Stomach (tissue), 9 donors: Measurements from ENCODE around the gene LHB. TPM values are rescaled to one million over a fixed set of nuclear protein-coding genes. Genes with fewer than 3 reads are reported as not detected.
"Not testable (repeated sequence)": the region's sequence is repeated elsewhere in the genome, so short reads cannot be mapped to it uniquely, and the experiment has no call there.

Source experiments
- DNase-seq, 2 donors: peaks; one replicate each; pipeline versions ENCODE4 v3.0.0 to v3.0.0-alpha.2; 2013 to 2019
- H3K27ac ChIP-seq, 5 donors: fragments of 200-600 bp in 4 of 5; sonication (generic) in 4 of 5; one replicate each; pipeline ENCODE4 v1.5.1; 2013 to 2019; ENCODE audit warnings: mild to moderate bottlenecking in 1 of 5, moderate library complexity in 1 of 5
- H3K27me3 ChIP-seq, 3 donors: fragments of 200-600 bp; sonication (generic); one replicate each; pipeline ENCODE4 v1.5.1; 2017 to 2019; ENCODE audit warnings: mixed run types in 1 of 3
- H3K36me3 ChIP-seq, 4 donors: fragments of 200-600 bp; sonication (generic); 1 replicate in 3 of 4; 2 replicates in 1 of 4; pipeline ENCODE4 v1.5.1; 2016 to 2019
- H3K4me1 ChIP-seq, 4 donors: fragments of 200-600 bp; sonication (generic); one replicate each; pipeline ENCODE4 v1.5.1; 2016 to 2019
- H3K4me3 ChIP-seq, 4 donors: fragments of 200-600 bp; sonication (generic) in 3 of 4; one replicate each; pipeline ENCODE4 v1.5.1; 2016 to 2019; ENCODE audit warnings: mild to moderate bottlenecking in 1 of 4
- H3K9me3 ChIP-seq, 4 donors: fragments of 200-600 bp; sonication (generic); one replicate each; pipeline ENCODE4 v1.5.1; 2016 to 2019
- CTCF ChIP-seq, 7 experiments: fragments of 450-650 bp in 4 of 7; fragments of 200-600 bp in 3 of 7; sonication (generic) in 3 of 7; IDR thresholded peaks; one replicate each; pipeline ENCODE4 v1.5.1; 2016 to 2019; ENCODE audit warnings: antibody characterized with exemption in 7 of 7, control low read depth in 2 of 7, mild to moderate bottlenecking in 1 of 7
- EP300 ChIP-seq: sonication (generic); formaldehyde crosslinking; IDR thresholded peaks from one replicate; pipeline ENCODE4 v1.6.1; 2017; ENCODE audit warnings: antibody characterized with exemption
- POLR2A ChIP-seq, 4 donors: fragments of 450-650 bp; IDR thresholded peaks; one replicate each; pipeline ENCODE4 v1.6.1; 2016; ENCODE audit warnings: antibody characterized with exemption in 4 of 4, control low read depth in 2 of 4, mild to moderate bottlenecking in 1 of 4, moderate library complexity in 1 of 4
- POLR2AphosphoS5 ChIP-seq, 3 donors: sonication (generic); formaldehyde crosslinking; IDR thresholded peaks; one replicate each; pipeline ENCODE4 v1.6.1; 2016; ENCODE audit warnings: antibody characterized with exemption in 3 of 3
- WGBS, 5 donors: extraction: QIAGEN DNeasy Blood & Tissue Kit in 3 of 5; methylation state at CpG; one replicate each; pipeline versions ENCODE4 v1.1.5 to v1.1.7; 2013 to 2018; 5-methylcytosine and 5-hydroxymethylcytosine counted together
- intact Hi-C: fragments of 100-400 bp; cut with DNase I; formaldehyde crosslinking; loops from one replicate; pipeline ENCODE4 v1.15.1; 2023; ENCODE audit warnings: low total_unique reads
- polyA plus RNA-seq, 3 donors: library from polyadenylated mRNA; stranded (reverse); fragments of 200-250 nt; gene quantifications; one replicate each; pipeline ENCODE4 v1.2.3, GENCODE V29; 2013
- total RNA-seq, 5 donors: library from RNA; depleted of rRNA; stranded (reverse); fragments of >200 nt; gene quantifications; one replicate each; pipeline versions ENCODE4 v1.1.0 to v1.2.3, GENCODE V29; 2014 to 2016
- donor health status: healthy with polysubstance abuse.
- donor health status: Bipolar disorder and iron deficiency.
- donor health status: healthy.

The LHB gene
- total and polyA plus RNA-seq, 8 donors: 3.8 to 45.8 (median 24.4) TPM; not detected in 4

- no peak for TF ChIP-seq POLR2AphosphoS5 (IDR thresholded peaks at IDR 0.05)
- no peak for TF ChIP-seq CTCF (IDR thresholded peaks at IDR 0.05)
- no peak for TF ChIP-seq POLR2A (IDR thresholded peaks at IDR 0.05)
- no peak for TF ChIP-seq EP300
- Histone ChIP-seq H3K36me3 (peaks cover 0 to 13% (median 12%) of the 10 kb centered on the region in 4 donors), H3K9me3 (no peaks in the 10 kb centered on the region), H3K27ac (no peak overlapping the region), H3K4me1 (peaks cover 22 to 27% (median 25%) of the 10 kb centered on the region in 4 donors), H3K4me3 (no peak overlapping the region), H3K27me3 (peaks cover 0 to 46% (median 15%) of the 10 kb centered on the region in 3 donors)
- WGBS, 5 donors: 47 to 64% (median 50%) methylated on average over 11 of the region's 11 CpGs
- intact Hi-C loops: no loop called here
- peak in 1 of 2 donors; percentile 31 for DNase-seq
These were observed 3.5 kb upstream of the LHB start for GRCh38 chr19:49020342-49020741.

- TF ChIP-seq CTCF (IDR thresholded peaks at IDR 0.05): no peak
- no peak for TF ChIP-seq POLR2AphosphoS5 (IDR thresholded peaks at IDR 0.05)
- TF ChIP-seq EP300: no peak
- no peak for TF ChIP-seq POLR2A (IDR thresholded peaks at IDR 0.05)
- Histone ChIP-seq H3K9me3 (no peaks in the 10 kb centered on the region), H3K27ac (no peak overlapping the region), H3K36me3 (peaks cover 0 to 22% (median 21%) of the 10 kb centered on the region in 4 donors), H3K27me3 (peaks cover 0 to 46% (median 15%) of the 10 kb centered on the region in 3 donors), H3K4me3 (peak overlapping the region; percentile 49 to 62 (median 50)), H3K4me1 (peaks cover 22 to 27% (median 25%) of the 10 kb centered on the region in 4 donors)
- intact Hi-C loops: no loop called here
- 8 to 23% (median 11%) methylated on average over 14 to 41 of the region's 41 CpGs for WGBS, 5 donors
- peak; percentile 71 to 83 for DNase-seq
These were observed 2.5 kb upstream of the LHB start for GRCh38 chr19:49019242-49019932.

GRCh38 chr19:49018388-49019241 lies 1.7 kb upstream of the LHB start:
- H3K27ac ChIP-seq, intact Hi-C loops, H3K9me3 ChIP-seq: not testable (repeated sequence)
- DNase-seq: peak in 1 of 2 donors; percentile 48
- Histone ChIP-seq H3K4me3 (peak overlapping the region; percentile 49 to 62 (median 50)), H3K27me3 (peaks cover 0 to 46% (median 15%) of the 10 kb centered on the region in 3 donors), H3K4me1 (peaks cover 22 to 27% (median 25%) of the 10 kb centered on the region in 4 donors), H3K36me3 (peaks cover 0 to 30% (median 29%) of the 10 kb centered on the region in 4 donors)
- WGBS, 5 donors: 2 to 14% (median 5%) methylated on average over 27 to 50 of the region's 50 CpGs

GRCh38 chr19:49017666-49018351 lies 918 bp upstream of the LHB start:
- intact Hi-C loops: no loop called here
- H3K4me1 ChIP-seq: peaks cover 22 to 27% (median 25%) of the 10 kb centered on the region in 4 donors
- H3K9me3 ChIP-seq: no peaks in the 10 kb centered on the region
- WGBS, 5 donors: 0 to 1% (median 1%) methylated on average over 14 to 62 of the region's 62 CpGs
- DNase-seq: peak; percentile 53 to 82
- peak overlapping the region; percentile 49 to 62 (median 50) for H3K4me3 ChIP-seq
- peaks cover 0 to 46% (median 15%) of the 10 kb centered on the region in 3 donors for H3K27me3 ChIP-seq
- TF ChIP-seq CTCF (IDR thresholded peaks at IDR 0.05) (peak in 2 of 7 experiments; percentile 34 to 41), POLR2AphosphoS5 (IDR thresholded peaks at IDR 0.05) (peak in 1 of 3 donors; percentile 6), EP300 (no peak)
- peaks cover 0 to 38% (median 36%) of the 10 kb centered on the region in 4 donors for H3K36me3 ChIP-seq
- H3K27ac ChIP-seq: peak overlapping the region in 1 of 5 donors; percentile 32
